ENCODE measurements around the gene TBC1D16. TPM values are rescaled to one million over a fixed set of nuclear protein-coding genes. Genes with fewer than 3 reads are reported as not detected.
A peak's percentile ranks its signal among the peaks of the same experiment; 100 is the strongest.

The TBC1D16 gene
- total and polyA plus RNA-seq, 2 experiments from 2014 or later = 24.5 to 38.1 TPM

- peaks cover 34% of the 10 kb centered on the region for H3K4me1 ChIP-seq (ENCODE audit: insufficient read depth)
- H3K36me3 ChIP-seq (replicated peaks; ENCODE audit: insufficient read depth, low read depth) = no peaks in the 10 kb centered on the region
- TF ChIP-seq CTCF (IDR thresholded peaks at IDR 0.05; ENCODE audit: poor library complexity) (no peak), EZH2phosphoT487 (IDR thresholded peaks at IDR 0.05; ENCODE audit: low read depth, severe bottlenecking, unreplicated experiment) (no peak), EZH2 (IDR thresholded peaks at IDR 0.05; ENCODE audit: borderline replicate concordance) (no peak)
- H3K79me2 ChIP-seq = peaks cover 97% of the 10 kb centered on the region
- H3K27ac ChIP-seq = peak overlapping the region; percentile 19
- WGBS (ENCODE audit: low lambda C conversion rate, missing lambda C conversion rate) = 79% methylated on average over 9 of the region's 9 CpGs
- H4K20me1 ChIP-seq (ENCODE audit: insufficient read depth, poor library complexity, severe bottlenecking) = peaks cover 58% of the 10 kb centered on the region
- no peaks in the 10 kb centered on the region for H3K9me2 ChIP-seq (replicated peaks; ENCODE audit: insufficient read depth)
- no peak overlapping the region for H3K4me3 ChIP-seq
- no peak overlapping the region for H2AFZ ChIP-seq
- H3K4me2 ChIP-seq = no peak overlapping the region
- no peaks in the 10 kb centered on the region for H3K27me3 ChIP-seq
- no peak for DNase-seq (ENCODE audit: low spot score)
- H3K9me3 ChIP-seq (ENCODE audit: low read depth) = no peaks in the 10 kb centered on the region
Measured at GRCh38 chr17:80029258-80029974, 6.3 kb downstream of the TBC1D16 start.

- WGBS (ENCODE audit: low lambda C conversion rate, missing lambda C conversion rate) = 96% methylated on average over 10 of the region's 10 CpGs
- Histone ChIP-seq H3K27ac (no peak overlapping the region), H2AFZ (no peak overlapping the region), H3K9me2 (replicated peaks; ENCODE audit: insufficient read depth) (no peaks in the 10 kb centered on the region), H3K4me3 (no peak overlapping the region), H3K36me3 (replicated peaks; ENCODE audit: insufficient read depth, low read depth) (no peaks in the 10 kb centered on the region), H3K9me3 (ENCODE audit: low read depth) (no peaks in the 10 kb centered on the region), H3K4me2 (no peak overlapping the region), H3K79me2 (peaks cover 91% of the 10 kb centered on the region), H3K4me1 (ENCODE audit: insufficient read depth) (peaks cover 34% of the 10 kb centered on the region), H4K20me1 (ENCODE audit: insufficient read depth, poor library complexity, severe bottlenecking) (peaks cover 47% of the 10 kb centered on the region), H3K27me3 (no peaks in the 10 kb centered on the region)
- DNase-seq (ENCODE audit: low spot score) = no peak
- TF ChIP-seq EZH2phosphoT487 (IDR thresholded peaks at IDR 0.05; ENCODE audit: low read depth, severe bottlenecking, unreplicated experiment) (no peak), EZH2 (IDR thresholded peaks at IDR 0.05; ENCODE audit: borderline replicate concordance) (no peak), CTCF (IDR thresholded peaks at IDR 0.05; ENCODE audit: poor library complexity) (no peak)
Measured at GRCh38 chr17:80028030-80028429, 7.6 kb downstream of the TBC1D16 start.

GRCh38 chr17:80027043-80027435 is 8.6 kb downstream of the TBC1D16 start:
- Histone ChIP-seq H4K20me1 (ENCODE audit: insufficient read depth, poor library complexity, severe bottlenecking) (peaks cover 41% of the 10 kb centered on the region), H3K79me2 (peaks cover 84% of the 10 kb centered on the region), H3K9me2 (replicated peaks; ENCODE audit: insufficient read depth) (no peaks in the 10 kb centered on the region), H3K9me3 (ENCODE audit: low read depth) (no peaks in the 10 kb centered on the region), H3K27ac (no peak overlapping the region), H3K27me3 (no peaks in the 10 kb centered on the region), H3K36me3 (replicated peaks; ENCODE audit: insufficient read depth, low read depth) (no peaks in the 10 kb centered on the region), H3K4me1 (ENCODE audit: insufficient read depth) (peaks cover 34% of the 10 kb centered on the region), H2AFZ (no peak overlapping the region), H3K4me2 (no peak overlapping the region), H3K4me3 (no peak overlapping the region)
- TF ChIP-seq EZH2 (IDR thresholded peaks at IDR 0.05; ENCODE audit: borderline replicate concordance) (no peak), CTCF (IDR thresholded peaks at IDR 0.05; ENCODE audit: poor library complexity) (no peak), EZH2phosphoT487 (IDR thresholded peaks at IDR 0.05; ENCODE audit: low read depth, severe bottlenecking, unreplicated experiment) (no peak)
- DNase-seq (ENCODE audit: low spot score) = no peak
- 96% methylated on average over 8 of the region's 8 CpGs for WGBS (ENCODE audit: low lambda C conversion rate, missing lambda C conversion rate)

Measured in hepatocyte (in vitro differentiated cells).